NCI-H2081 (cell line): ENCODE data around the gene MMAB.
"Not testable (repeated sequence)": the region's sequence is repeated elsewhere in the genome, so short reads cannot be mapped to it uniquely, and the experiment has no call there.

Experiments
- DNase-seq, 2 experiments: peaks; one replicate each; lab custom pipeline; 2025; lab: John Stamatoyannopoulos, UW

Gene MMAB

GRCh38 chr12:109602132-109602531, 28.8 kb upstream of the MMAB start:
- DNase-seq, result not testable (repeated sequence)

- no peak for DNase-seq
Measured at GRCh38 chr12:109601557-109601956, 28.3 kb upstream of the MMAB start.

GRCh38 chr12:109600995-109601394, 27.7 kb upstream of the MMAB start:
- DNase-seq, result no peak

GRCh38 chr12:109600481-109600880, 27.2 kb upstream of the MMAB start:
- DNase-seq, result peak in 1 of 2 experiments; percentile 47

- no peak for DNase-seq
Measured at GRCh38 chr12:109599087-109599486, 25.8 kb upstream of the MMAB start.

GRCh38 chr12:109598428-109598854, 25.1 kb upstream of the MMAB start:
- no peak for DNase-seq

- peak; percentile 89 to 90 for DNase-seq
Measured at GRCh38 chr12:109597795-109598427, 24.6 kb upstream of the MMAB start.

GRCh38 chr12:109597414-109597794, 24.1 kb upstream of the MMAB start:
- no peak for DNase-seq

GRCh38 chr12:109596418-109597244, 23.3 kb upstream of the MMAB start:
- DNase-seq, result no peak

- DNase-seq, result no peak
Measured at GRCh38 chr12:109595321-109595902, 22.1 kb upstream of the MMAB start.

- no peak for DNase-seq
Measured at GRCh38 chr12:109594556-109595317, 21.4 kb upstream of the MMAB start.

GRCh38 chr12:109592905-109593272, 19.6 kb upstream of the MMAB start:
- DNase-seq, result no peak

GRCh38 chr12:109592195-109592904, 19.0 kb upstream of the MMAB start:
- DNase-seq, result no peak

GRCh38 chr12:109591041-109591440, 17.7 kb upstream of the MMAB start:
- no peak for DNase-seq

GRCh38 chr12:109590566-109590965, 17.3 kb upstream of the MMAB start:
- DNase-seq, result no peak

- DNase-seq, result no peak
Measured at GRCh38 chr12:109589691-109590245, 16.5 kb upstream of the MMAB start.

GRCh38 chr12:109589240-109589590, 15.9 kb upstream of the MMAB start:
- no peak for DNase-seq

- no peak for DNase-seq
Measured at GRCh38 chr12:109588461-109589239, 15.3 kb upstream of the MMAB start.

GRCh38 chr12:109587921-109588320, 14.6 kb upstream of the MMAB start:
- DNase-seq, result no peak

GRCh38 chr12:109586385-109587296, 13.3 kb upstream of the MMAB start:
- peak in 1 of 2 experiments; percentile 45 for DNase-seq
